Choroid plexus epithelial cell (primary cell): ENCODE data around the gene OR7D2.
A peak's percentile ranks its signal among the peaks of the same experiment; 100 is the strongest.

Experiments used
- DNase-seq: peaks from one replicate; pipeline ENCODE4 v3.0.0-alpha.2; 2010; ENCODE audit warnings: low read depth
- H3K4me3 ChIP-seq: 2 replicates; pipeline ENCODE4 v1.5.1; 2011; ENCODE audit warnings: low read depth, mild to moderate bottlenecking, control low read depth, low read length, moderate library complexity
- TF ChIP-seq, protein P1 (sequence below): conservative IDR thresholded peaks from 2 replicates; pipeline ENCODE4 v1.5.1; 2011; ENCODE audit warnings: low read depth, mild to moderate bottlenecking, control low read depth, inconsistent platforms, low read length, moderate library complexity

Gene OR7D2

DNA sequence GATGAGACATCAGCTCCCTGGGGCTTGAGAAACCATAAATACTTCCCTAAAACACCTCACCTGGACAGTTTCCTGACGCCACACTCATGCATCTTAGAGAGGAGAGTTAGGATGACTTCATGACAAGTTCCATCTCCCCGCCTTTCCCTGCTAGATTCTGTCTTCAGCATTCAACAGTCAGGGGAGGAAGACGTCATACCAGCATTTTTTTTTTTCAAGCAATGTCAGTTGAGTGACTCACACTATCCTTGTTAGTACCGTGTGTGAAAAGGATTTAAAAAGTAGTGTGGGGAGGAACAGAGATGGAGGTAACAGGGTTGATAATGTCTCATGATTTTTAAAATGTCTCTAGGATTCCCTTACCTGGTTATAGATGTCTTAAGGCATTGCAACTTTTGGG is at the start of gene OR7D2:
TSS of gene OR7D2 (plus strand) at position 79 of the 400 bp plus-strand sequence. CDS start 6,803 bp downstream, outside the sequence.
- TF ChIP-seq, protein P1, sequence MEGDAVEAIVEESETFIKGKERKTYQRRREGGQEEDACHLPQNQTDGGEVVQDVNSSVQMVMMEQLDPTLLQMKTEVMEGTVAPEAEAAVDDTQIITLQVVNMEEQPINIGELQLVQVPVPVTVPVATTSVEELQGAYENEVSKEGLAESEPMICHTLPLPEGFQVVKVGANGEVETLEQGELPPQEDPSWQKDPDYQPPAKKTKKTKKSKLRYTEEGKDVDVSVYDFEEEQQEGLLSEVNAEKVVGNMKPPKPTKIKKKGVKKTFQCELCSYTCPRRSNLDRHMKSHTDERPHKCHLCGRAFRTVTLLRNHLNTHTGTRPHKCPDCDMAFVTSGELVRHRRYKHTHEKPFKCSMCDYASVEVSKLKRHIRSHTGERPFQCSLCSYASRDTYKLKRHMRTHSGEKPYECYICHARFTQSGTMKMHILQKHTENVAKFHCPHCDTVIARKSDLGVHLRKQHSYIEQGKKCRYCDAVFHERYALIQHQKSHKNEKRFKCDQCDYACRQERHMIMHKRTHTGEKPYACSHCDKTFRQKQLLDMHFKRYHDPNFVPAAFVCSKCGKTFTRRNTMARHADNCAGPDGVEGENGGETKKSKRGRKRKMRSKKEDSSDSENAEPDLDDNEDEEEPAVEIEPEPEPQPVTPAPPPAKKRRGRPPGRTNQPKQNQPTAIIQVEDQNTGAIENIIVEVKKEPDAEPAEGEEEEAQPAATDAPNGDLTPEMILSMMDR = no peak
- DNase-seq = no peak
- no peak within 1 kb of the TSS for H3K4me3 ChIP-seq

DNA sequence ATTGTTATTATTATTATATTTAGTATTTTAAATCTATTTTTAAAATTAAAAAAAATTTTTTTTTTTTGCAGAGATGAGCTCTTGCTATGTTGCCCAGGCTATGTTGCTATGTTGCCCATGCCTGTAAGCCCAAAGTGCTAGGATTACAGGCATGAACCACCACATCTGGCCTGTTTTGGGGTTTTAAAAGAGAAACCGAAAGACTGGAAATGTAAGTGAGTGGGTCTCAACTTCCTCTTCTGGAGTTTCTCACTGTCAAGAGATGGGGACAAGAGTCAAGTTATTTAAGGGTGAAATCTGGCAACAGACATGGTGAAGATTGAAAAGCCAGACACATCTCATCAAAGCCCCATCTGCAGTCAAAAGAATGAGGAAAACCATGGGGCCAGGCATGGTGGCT is 47.8 kb upstream of the OR7D2 start:
- DNase-seq = no peak
- TF ChIP-seq, protein P1 = no peak
- H3K4me3 ChIP-seq = no peak overlapping the region

GRCh38 chr19:9132422-9132821 is 46.4 kb upstream of the OR7D2 start:
- no peak overlapping the region for H3K4me3 ChIP-seq
- no peak for DNase-seq
- TF ChIP-seq, protein P1 = no peak

GRCh38 chr19:9139609-9140158 is 39.1 kb upstream of the OR7D2 start:
- TF ChIP-seq, protein P1 = no peak
- peak overlapping the region; percentile 99 for H3K4me3 ChIP-seq
- no peak for DNase-seq

- peak within 1 kb of the TSS; percentile 99 for H3K4me3 ChIP-seq
- peak; percentile 93 for DNase-seq
- TF ChIP-seq, protein P1 = no peak
Observed at GRCh38 chr19:9140159-9140874, 38.5 kb upstream of the OR7D2 start, which contains the start of gene ZNF317. TSS of gene ZNF317 (plus strand) at chr19:9140397. CDS start at chr19:9156017, 15,620 bp downstream.

DNA sequence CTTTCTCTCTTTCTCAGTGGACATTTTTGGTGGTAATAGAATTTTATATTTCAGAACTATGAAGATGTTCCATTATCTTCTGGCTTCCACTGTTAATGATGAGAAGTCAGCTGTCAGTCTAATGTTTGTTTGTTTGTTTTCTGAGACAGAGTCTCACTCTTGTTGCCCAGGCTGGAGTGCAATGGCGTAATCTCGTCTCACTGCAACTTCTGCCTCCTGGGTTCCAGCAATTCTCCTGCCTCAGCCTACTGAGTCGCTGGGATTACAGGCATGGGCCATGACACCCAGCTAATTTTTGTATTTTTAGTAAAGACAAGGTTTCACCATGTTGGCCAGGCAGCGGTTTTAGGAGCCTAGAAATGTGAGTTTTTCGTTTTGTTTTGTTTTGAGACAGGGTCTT is 33.9 kb upstream of the OR7D2 start:
- H3K4me3 ChIP-seq = no peak overlapping the region
- peak; percentile 17 for DNase-seq
- TF ChIP-seq, protein P1 = no peak

GRCh38 chr19:9146882-9147281 is 31.9 kb upstream of the OR7D2 start:
- no peak overlapping the region for H3K4me3 ChIP-seq
- no peak for DNase-seq
- TF ChIP-seq, protein P1 = no peak
